Lower leg skin (tissue), 4 donors: ENCODE data around the gene AASDHPPT. TPM values are rescaled to one million over a fixed set of nuclear protein-coding genes. Genes with fewer than 3 reads are reported as not detected.

Experiments used
- DNase-seq, 2 donors: peaks; one replicate each; pipeline ENCODE4 v3.0.0-alpha.2; 2019; ENCODE audit warnings: low spot score in 2 of 2
- H3K4me3 ChIP-seq: fragments of 200-600 bp; sonication (generic); 2 replicates; pipeline ENCODE4 v1.5.1; 2017; ENCODE audit warnings: mild to moderate bottlenecking, low read depth; ENCODE audit not compliant: poor library complexity, severe bottlenecking
- CTCF ChIP-seq, 3 donors: fragments of 450-650 bp; IDR thresholded peaks; one replicate each; pipeline ENCODE4 v1.5.1; 2016; ENCODE audit warnings: antibody characterized with exemption in 3 of 3, mild to moderate bottlenecking in 3 of 3, moderate library complexity in 2 of 3
- POLR2A ChIP-seq, 2 donors: fragments of 450-650 bp; IDR thresholded peaks; one replicate each; pipeline ENCODE4 v1.6.1; 2016 to 2017; ENCODE audit warnings: antibody characterized with exemption in 2 of 2, mild to moderate bottlenecking in 1 of 2, moderate library complexity in 1 of 2
- WGBS, 2 donors: methylation state at CpG; one replicate each; pipeline ENCODE4 v1.1.5; 2018; 5-methylcytosine and 5-hydroxymethylcytosine counted together
- intact Hi-C: fragments of 100-400 bp; cut with DNase I; formaldehyde crosslinking; loops from one replicate; pipeline ENCODE4 v1.15.0; 2023; ENCODE audit warnings: low total_unique reads
- total RNA-seq, 4 donors: library from RNA; depleted of rRNA; stranded (reverse); fragments of >200 nt; gene quantifications; one replicate each; pipeline ENCODE4 v1.1.0, GENCODE V29; 2016

Gene AASDHPPT
- 10 to 100 TPM; 30.5 to 48.2 (median 37.2) TPM for total RNA-seq

- DNase-seq, result no peak
- intact Hi-C loops, result no loop called here
- H3K4me3 ChIP-seq, result peak within 1 kb of the TSS; percentile 69
- TF ChIP-seq CTCF (IDR thresholded peaks at IDR 0.05) (no peak), POLR2A (IDR thresholded peaks at IDR 0.05) (peak in 1 of 2 donors; percentile 28)
- 0 to 1% methylated on average over 32 to 45 of the region's 55 CpGs for WGBS, 2 donors
Observed at GRCh38 chr11:106077609-106078455, at the start of gene AASDHPPT. TSS of gene AASDHPPT (plus strand) at chr11:106077662. CDS start at chr11:106077711, 49 bp downstream.

GRCh38 chr11:106030609-106031008 is 46.9 kb upstream of the AASDHPPT start:
- no peak overlapping the region for H3K4me3 ChIP-seq
- DNase-seq, result no peak
- WGBS, 2 donors, result 73 to 75% methylated on average over 4 of the region's 4 CpGs
- intact Hi-C loops, result no loop called here
- no peak for TF ChIP-seq POLR2A (IDR thresholded peaks at IDR 0.05)
- no peak for TF ChIP-seq CTCF (IDR thresholded peaks at IDR 0.05)

GRCh38 chr11:106031202-106031810 is 46.2 kb upstream of the AASDHPPT start:
- H3K4me3 ChIP-seq, result no peak overlapping the region
- DNase-seq, result no peak
- intact Hi-C loops, result no loop called here
- TF ChIP-seq POLR2A (IDR thresholded peaks at IDR 0.05) (no peak), CTCF (IDR thresholded peaks at IDR 0.05) (no peak)
- 70 to 75% methylated on average over 2 of the region's 2 CpGs for WGBS, 2 donors

- intact Hi-C loops, result no loop called here
- no peak for DNase-seq
- H3K4me3 ChIP-seq, result no peak overlapping the region
- no peak for TF ChIP-seq CTCF (IDR thresholded peaks at IDR 0.05)
- TF ChIP-seq POLR2A (IDR thresholded peaks at IDR 0.05), result no peak
- WGBS, 2 donors, result 79 to 80% methylated on average over 3 of the region's 3 CpGs
Observed at GRCh38 chr11:106031936-106032335, 45.5 kb upstream of the AASDHPPT start.

GRCh38 chr11:106032861-106033260 is 44.6 kb upstream of the AASDHPPT start:
- TF ChIP-seq CTCF (IDR thresholded peaks at IDR 0.05) (no peak), POLR2A (IDR thresholded peaks at IDR 0.05) (no peak)
- H3K4me3 ChIP-seq, result no peak overlapping the region
- intact Hi-C loops, result no loop called here
- DNase-seq, result no peak
- WGBS, 2 donors, result 82 to 83% methylated on average over 2 of the region's 2 CpGs
